Kidney tubule cell (primary cell): ENCODE data around the gene KRT77.

Experiments used
- DNase-seq: peaks from one replicate; pipeline ENCODE4 v3.0.0-alpha.2; 2018; ENCODE audit warnings: low spot score

Gene KRT77

DNA sequence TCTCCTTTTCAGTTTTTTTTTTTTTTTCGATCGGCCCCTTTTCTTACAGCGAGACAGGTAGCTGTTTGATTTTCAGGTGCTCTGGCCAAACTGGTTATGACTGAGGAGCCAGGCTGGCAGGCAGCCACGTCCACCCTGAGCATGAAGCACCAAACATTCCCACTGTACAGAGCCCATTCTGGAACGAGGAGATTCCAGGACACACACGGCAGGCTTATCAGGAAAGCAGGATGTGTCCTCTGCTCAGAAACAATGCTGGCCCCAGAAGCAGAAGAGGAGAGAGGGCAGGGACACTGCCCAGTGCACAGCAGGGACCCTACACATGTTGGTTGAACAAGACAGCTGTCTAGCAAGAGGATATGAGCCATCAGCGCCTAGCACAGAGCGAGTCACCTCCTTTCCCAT is 47.6 kb downstream of the KRT77 start:
- DNase-seq: peak; percentile 58

DNA sequence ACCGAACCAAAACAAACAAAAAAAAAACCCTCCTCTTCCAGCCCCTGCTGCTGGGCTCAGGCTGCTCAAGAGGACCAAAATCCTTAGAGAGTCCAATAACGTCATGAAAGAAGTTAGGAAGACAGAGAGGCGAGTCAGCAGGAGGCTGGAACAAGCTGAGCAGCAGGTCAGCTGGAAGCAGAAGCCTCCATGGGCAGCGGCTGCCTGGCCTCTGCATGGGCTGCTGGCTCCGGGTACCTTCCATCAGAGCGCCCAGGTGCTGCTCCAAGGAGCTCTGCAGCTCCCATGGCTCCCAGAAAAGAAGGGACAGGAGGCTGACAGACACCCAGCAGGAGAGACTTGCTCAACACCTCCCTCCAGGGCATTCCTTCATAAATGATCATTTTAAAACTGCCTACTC is 48.1 kb downstream of the KRT77 start:
- DNase-seq: peak; percentile 50

DNA sequence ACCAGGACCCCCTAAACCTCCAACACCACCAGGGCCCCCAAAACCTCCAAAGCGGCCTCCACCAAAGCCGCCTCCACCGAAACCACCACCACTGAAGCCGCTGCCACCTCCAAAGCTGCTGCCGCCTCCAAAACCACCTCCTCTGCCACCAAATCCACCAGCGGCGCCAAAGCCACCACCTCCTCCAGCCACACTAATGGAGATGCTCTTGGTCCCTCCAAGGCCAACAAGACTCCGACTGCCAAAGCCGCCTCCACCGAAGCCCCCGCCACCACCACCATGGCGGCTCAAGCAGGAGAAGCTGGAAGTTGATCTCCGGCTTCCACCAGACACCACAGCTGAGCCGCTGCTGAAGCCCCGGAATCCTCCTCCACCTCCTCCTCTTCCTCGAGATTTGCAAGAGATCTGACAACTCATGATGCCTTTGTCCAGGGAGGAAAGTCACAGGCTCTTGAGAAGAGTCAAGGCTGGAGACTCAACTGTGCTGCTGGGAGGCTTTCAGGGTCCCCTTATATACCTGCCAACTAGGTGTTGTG is 51.5 kb downstream of the KRT77 start, which contains the start of gene KRT2:
TSS of gene KRT2 (minus strand) at position 486 of the 536 bp plus-strand sequence. CDS start at position 417, 69 bp downstream.
- DNase-seq: no peak

DNA sequence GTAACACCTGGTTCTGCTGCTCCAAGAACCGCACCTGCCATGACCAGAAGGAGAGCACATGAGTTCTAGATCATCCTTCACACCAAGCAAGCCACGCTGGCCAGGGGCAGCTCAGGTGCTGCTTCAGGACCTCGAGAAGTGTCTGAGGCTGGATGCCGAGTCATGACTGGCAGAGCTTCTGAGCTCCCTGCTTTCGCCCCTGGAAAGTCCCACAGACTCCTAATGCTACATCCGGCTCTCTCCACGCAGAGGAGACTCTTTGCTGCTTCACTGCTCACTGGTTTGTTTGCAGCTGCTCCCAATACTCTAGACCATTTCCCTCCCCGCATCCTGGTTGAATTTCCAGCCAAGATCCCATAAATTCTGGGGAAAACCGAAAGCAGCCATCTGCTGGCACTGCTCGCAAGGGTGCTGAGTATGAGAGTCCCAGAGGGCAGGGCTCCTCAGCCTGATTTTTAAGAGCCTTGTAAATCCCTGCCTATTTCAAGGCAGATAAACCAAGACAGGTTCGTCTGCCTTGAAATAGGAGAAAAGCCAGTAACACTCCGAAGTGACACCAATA is 52.7 kb downstream of the KRT77 start:
- peak; percentile 78 for DNase-seq

DNA sequence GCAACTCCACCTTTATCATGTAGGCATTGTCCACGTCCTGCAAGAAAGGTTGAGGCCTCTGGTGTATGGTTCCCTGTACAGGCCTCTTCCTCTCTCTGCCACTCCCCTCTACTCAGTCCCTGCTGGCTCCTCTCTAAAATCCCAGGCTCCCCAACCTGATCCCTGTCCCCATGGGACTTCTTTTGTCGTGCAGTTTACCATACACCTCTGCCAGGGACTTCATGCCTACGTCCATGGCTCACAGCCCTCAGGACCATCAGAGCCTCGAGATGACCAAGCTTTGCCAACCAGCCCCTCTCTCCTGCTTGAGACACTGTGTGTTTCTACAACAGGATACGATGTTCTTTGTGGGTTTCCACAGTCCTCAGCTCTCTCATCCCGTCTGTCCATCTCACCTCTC is 54.3 kb downstream of the KRT77 start:
- DNase-seq: no peak

DNA sequence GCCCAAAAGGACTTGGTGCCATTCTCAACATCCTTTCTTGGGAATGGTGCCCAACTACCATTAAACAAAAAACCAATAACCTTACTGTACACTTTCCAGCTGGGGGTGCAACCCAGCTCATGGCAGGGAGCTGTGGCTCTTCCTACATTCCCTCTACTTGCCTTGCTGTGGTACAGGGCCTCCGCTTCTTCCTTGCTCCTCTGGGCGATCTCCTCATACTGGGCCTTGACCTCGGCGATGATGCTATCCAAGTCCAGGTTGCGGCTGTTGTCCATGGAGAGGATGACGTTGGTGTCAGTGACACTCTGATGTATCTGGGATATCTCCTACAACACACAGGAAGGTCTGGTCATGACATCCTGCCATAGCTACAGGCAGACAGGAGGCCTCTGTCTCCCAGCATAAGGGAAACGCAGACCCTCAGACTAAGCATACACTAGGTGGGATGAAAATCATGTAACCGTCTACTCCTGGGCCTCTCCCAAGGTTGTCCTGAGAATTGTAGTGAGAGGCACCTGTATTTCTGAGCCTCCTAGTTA is 55.2 kb downstream of the KRT77 start:
- no peak for DNase-seq

DNA sequence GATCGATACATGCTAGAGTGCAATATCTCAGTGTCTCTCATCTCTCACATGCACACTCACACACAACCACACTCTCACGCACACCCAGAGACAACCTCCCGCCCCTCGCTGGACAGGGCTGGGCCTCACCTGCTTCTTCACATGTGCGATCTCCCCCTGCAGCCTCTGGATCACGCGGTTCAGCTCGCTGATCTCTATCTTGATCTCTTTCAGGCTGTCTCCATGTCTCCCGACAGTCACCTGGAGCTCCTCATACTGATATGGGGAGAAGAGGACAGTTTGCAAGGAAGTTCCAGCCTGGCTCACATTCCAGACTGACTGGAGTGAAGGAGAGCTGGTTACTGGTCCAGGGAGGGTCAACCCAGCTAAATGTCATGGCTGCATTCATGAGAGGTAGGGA is 55.7 kb downstream of the KRT77 start:
- DNase-seq: no peak

DNA sequence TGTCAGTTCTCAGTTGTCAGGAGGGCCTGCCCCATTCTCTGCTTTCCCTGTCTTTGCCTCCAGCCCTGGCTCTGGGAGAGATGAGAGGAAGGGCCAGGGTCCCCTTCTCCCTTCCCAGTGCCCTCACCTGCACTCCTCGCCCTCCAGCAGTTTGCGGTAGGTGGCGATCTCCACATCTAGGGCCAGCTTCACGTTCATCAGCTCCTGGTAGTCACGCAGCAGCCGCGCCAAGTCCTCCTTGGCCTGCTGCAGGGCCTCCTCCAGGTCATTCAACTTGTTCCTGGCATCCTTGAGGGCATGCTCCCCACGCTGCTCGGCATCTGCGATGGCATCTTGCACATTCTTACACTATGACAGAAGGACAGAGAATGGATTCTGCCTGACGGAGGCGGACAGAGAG is 56.7 kb downstream of the KRT77 start:
- DNase-seq: no peak

DNA sequence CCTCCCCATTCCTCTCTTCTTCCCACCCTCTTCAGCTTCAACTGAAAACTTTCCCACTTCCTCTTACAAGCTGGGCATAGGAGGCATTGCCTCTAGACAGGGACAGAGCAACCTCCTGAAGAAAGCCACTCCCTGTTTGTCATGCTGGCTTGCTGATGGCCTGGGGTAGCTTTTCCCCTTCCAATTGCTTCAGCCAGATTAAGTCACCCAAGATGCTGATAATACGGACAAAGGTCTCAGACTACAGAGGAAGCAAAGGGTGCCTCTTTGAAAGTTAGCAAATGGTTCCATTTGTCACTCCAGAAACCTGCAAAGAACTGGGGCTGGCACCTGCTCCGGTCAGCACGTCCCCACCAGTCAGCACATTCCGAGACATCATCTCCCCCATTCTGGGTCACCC is 57.3 kb downstream of the KRT77 start:
- no peak for DNase-seq

DNA sequence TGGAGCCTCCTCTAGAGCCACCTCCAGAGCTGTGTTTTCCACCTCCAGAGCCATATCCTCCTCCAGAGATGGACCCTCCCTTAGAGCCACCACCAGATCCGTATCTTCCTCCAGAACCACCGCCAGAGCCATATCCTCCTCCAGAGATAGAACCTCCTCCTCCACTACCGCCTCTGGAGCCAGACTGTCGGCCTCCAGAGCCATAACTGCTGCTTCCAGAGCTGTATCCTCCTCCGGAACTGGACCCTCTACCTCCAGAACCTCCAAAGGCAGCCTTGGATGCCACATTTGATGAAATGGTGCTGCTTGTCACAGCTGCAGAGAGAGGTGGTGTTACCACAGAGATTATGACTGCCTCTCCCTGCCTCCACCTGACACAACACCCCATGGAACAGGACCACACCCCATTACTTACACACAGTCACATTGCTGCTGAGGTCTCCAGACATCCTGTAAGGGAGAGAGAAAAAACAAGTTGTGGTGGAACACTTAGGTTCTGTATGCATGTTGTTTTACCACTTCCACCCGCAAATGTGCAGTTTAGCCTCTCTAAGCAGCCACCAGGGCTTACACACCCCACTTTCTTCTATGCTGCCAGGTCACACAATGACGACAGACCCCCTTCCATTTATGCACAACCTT is 58.1 kb downstream of the KRT77 start:
- no peak for DNase-seq

DNA sequence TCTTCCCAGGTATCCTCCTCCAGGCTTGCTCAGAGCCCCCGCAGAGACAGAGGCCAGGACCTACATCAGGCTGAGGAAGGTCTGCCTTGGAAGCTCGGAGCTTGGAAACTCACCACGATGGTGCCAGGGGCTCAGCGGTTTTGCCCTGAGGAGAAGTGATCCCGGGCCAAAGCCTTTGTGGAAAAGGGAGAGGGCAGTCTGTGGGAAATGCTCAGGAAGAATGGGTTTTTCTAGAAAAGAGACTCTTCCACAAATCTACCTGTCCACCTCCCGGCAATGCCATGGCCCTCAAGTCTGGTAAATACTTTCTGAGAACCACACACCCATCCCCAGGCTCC is 59.3 kb downstream of the KRT77 start:
- no peak for DNase-seq

DNA sequence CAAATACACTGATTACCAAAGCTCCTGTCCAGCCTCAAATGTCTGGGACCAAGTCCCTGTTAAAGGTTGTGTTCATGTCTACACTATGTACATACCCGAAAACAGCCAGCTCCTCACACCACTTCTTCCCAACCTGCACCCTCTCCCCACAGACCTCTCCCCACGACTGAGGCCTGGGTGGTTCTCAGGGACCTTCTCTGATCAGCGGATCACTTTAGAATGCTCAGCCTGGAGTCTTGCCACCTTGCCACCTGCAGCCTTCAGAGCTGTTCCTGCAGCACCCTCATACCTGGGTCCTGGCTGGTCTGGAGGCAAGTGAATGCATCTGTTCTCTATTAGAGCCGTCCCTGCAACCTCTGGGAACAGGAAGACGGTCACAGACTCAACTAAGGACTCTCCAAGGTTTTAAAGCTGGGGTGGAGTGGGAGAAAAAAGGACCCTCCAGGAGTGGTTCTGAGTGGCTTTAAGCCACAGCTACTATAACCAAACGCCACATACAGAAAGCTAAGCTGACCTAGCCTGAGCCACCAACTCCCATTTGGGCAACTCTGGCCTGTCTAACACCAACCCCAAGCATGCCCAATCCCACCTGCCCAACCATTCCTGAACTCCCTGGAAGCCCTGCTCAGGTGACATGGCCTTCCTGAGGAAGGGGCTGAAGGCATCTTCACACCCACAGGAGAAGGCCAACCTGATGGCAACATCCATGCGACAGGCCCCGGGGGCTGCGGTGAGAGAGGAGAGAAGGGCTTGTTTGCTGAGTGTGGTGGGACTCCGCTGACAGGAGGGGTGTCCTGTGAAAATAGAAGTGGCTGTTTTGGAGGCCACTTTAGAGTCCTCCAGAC is 59.9 kb downstream of the KRT77 start:
- DNase-seq: no peak

DNA sequence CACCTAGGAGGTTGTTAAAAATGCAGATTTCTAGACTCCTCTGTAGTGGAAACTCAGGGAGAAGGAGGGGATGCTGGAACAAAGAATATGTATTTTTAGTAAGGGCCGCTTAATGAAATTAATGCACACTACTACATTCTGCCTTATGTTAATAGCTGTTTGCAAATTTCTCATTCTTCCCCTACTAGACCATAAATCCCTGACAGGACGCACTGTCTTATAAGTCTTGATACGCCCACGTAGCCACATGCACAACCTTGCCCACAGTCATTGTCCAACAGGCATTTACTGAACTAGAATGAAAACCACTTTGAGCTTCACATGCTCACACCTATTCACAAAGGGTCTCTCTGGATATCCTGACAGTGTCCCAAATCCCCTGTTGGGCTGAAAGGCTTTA is 61.9 kb downstream of the KRT77 start:
- no peak for DNase-seq
